Stimulated activated CD4-positive, alpha-beta T cell treated with anti-CD3 and anti-CD28 coated beads, Interleukin-12 subunit alpha, Interleukin-12 subunit beta, amount 100 ng/mL, for 48 hours (primary cell): ENCODE results near the gene FAM209A.
"Not testable (repeated sequence)": the region's sequence is repeated elsewhere in the genome, so short reads cannot be mapped to it uniquely, and the experiment has no call there.

ENCODE experiments used
- DNase-seq, 3 donors: peaks; one replicate each; pipeline ENCODE4 v3.0.0-alpha.2; 2020; ENCODE audit warnings: low read depth in 2 of 3, low spot score in 1 of 3

The FAM209A gene

GRCh38 chr20:56537997-56538396, 13.5 kb downstream of the FAM209A start:
- no peak for DNase-seq

DNA sequence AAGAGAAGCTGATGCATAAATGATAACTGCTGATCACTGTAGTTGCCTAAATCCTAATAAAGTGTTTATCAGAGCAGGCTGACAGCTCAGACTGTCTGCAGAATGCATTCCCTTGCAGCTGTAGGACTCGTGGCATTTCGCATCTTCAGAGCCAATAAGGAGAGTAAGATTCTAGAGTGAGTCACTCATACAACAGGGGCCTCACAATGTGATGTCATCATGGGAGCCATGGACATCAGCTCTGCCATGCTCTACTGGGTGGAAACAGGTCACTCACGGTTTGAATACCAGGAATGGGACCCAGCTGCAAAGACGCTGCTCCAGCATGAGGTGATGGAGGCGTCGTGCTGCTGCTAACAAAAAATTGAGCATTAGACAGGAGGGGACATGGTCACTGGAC, 15.9 kb downstream of the FAM209A start:
- DNase-seq: no peak

GRCh38 chr20:56542489-56543030, 18.0 kb downstream of the FAM209A start:
- no peak for DNase-seq

- no peak for DNase-seq
Measured at GRCh38 chr20:56551571-56551970, 27.0 kb downstream of the FAM209A start.

- no peak for DNase-seq
Measured at GRCh38 chr20:56552911-56553629, 28.5 kb downstream of the FAM209A start.

GRCh38 chr20:56554869-56555268, 30.3 kb downstream of the FAM209A start:
- DNase-seq: no peak

- DNase-seq: no peak
Measured at GRCh38 chr20:56558968-56559367, 34.4 kb downstream of the FAM209A start.

GRCh38 chr20:56564526-56564925, 40.0 kb downstream of the FAM209A start:
- DNase-seq: not testable (repeated sequence)

DNA sequence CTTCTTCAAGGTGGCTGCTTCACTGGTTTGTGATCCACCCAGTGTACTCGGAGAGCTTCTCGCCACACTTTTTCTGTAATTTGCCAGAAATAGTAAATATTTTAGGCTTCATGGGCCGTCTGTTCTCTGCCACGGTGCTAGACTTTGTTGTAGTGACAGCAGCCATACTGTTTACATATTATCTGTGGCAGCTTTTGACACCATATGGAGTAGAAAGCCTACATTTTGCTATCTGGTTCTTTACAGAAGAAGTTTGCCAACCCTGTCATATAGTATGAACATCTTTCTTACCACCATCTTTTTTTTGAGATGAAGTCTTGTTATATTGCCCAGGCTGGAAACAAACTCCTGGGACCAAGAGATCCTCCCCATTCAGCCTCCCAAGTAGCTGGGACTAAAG, 41.0 kb downstream of the FAM209A start:
- no peak for DNase-seq

GRCh38 chr20:56566621-56567020, 42.1 kb downstream of the FAM209A start:
- no peak for DNase-seq

- DNase-seq: no peak
Measured at GRCh38 chr20:56570832-56571231, 46.3 kb downstream of the FAM209A start.

DNA sequence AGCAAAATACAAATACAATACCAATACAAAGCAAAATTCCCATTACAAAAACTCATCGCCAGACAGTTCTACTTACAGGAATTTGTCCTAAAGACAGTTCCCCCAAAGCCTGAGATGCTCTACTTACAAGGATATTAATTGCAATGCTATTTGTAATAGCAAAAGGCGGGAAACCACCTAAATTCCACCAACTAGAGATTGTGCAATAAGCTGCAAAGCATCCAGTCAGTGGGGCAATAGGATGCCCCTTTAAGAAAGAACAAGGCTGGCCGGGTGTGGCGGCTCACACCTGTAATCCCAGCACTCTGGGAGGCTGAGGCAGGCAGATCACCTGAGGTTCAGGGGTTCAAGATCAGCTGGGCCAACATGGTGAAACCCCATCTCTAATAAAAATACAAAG, 47.6 kb downstream of the FAM209A start:
- no peak for DNase-seq

- DNase-seq: no peak
Measured at GRCh38 chr20:56573986-56574385, 49.4 kb downstream of the FAM209A start.

DNA sequence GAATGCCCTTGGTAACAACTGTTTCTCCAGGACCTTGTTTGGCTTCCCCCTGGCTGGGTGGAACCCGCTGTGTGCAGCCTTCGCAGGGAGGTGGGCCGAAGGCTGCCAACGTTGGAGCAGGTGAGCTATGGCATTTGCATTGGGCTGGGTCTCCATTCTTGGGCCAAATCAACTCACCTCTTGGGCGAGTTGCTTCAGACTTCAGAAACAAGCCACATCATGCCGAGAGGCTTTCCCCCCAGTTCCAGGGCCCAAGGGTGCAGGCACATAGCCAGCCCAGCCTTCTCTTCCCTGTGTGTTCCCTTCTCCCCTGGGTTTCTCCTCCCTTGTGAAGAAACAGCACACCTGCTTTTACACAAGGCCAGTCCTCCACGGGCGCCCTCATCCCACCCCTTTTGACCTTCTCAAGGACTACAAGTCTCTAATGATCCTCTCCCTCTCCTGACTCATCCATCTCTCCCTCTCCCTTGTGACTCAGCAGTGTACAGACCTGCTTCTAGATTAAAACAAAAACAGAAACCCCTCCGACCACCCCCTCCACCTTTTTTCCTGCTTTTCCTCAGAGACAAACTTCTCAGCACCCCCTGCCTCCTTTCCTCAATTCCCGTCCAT, 50.1 kb downstream of the FAM209A start:
- DNase-seq: no peak

DNA sequence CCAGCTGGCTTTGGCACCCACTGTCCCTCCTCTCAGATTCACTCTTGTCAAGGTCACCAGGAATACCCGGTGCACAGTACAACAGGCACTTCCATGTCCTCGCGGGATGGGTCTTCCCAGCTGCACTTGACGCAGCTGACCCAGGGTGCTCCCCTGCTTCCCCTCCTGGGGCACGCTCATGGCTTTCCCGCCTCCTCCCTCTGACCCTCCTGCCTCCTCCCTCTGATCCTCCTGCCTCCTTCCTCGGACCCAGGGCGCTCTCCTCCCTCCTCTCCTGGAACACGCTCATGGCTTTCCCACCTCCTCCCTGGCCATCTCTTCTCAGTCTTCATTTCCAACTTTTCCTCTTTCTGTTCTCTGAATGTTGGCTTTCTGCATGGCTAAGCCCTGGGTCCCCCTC, 50.6 kb downstream of the FAM209A start:
- no peak for DNase-seq
